CD14-positive monocyte (primary cell): ENCODE measurements around the gene ABLIM3. TPM values are rescaled to one million over a fixed set of nuclear protein-coding genes. Genes with fewer than 3 reads are reported as not detected.

ENCODE experiments used
- DNase-seq, 3 donors: peaks; one replicate each; pipeline ENCODE4 v3.0.0-alpha.2; 2011 to 2022
- H2AFZ ChIP-seq: 2 replicates; pipeline ENCODE4 v1.6.0; 2012; ENCODE audit warnings: mild to moderate bottlenecking, low read depth, low read length, inconsistent platforms; ENCODE audit not compliant: insufficient read depth, poor library complexity, severe bottlenecking
- H3K27ac ChIP-seq, 2 donors: 1 replicate in 1 of 2; 2 replicates in 1 of 2; pipeline ENCODE4 v1.5.1; 2012 to 2013; ENCODE audit warnings: low read length in 2 of 2, control low read depth in 1 of 2, inconsistent platforms in 1 of 2, low read depth in 1 of 2, mild to moderate bottlenecking in 1 of 2
- H3K27me3 ChIP-seq, 2 donors: one replicate each; pipeline versions ENCODE4 v1.6.0 to v1.6.1; 2011 to 2013; ENCODE audit warnings: low read length in 2 of 2; ENCODE audit not compliant: control insufficient read depth in 2 of 2, insufficient read depth in 2 of 2
- H3K36me3 ChIP-seq, 2 donors: replicated peaks in 1 of 2; 1 replicate in 1 of 2; 2 replicates in 1 of 2; pipeline versions ENCODE4 v1.5.1 to v1.6.1; 2012 to 2013; ENCODE audit warnings: low read length in 2 of 2, control low read depth in 1 of 2, inconsistent platforms in 1 of 2, mild to moderate bottlenecking in 1 of 2; ENCODE audit not compliant: insufficient read depth in 2 of 2, control insufficient read depth in 1 of 2
- H3K4me1 ChIP-seq, 2 donors: 1 replicate in 1 of 2; 2 replicates in 1 of 2; pipeline versions ENCODE4 v1.5.1 to v1.6.1; 2012 to 2013; ENCODE audit warnings: low read length in 2 of 2, control low read depth in 1 of 2, inconsistent platforms in 1 of 2, mild to moderate bottlenecking in 1 of 2, moderate library complexity in 1 of 2; ENCODE audit not compliant: insufficient read depth in 2 of 2, control insufficient read depth in 1 of 2
- H3K4me2 ChIP-seq: replicated peaks from 2 replicates; pipeline ENCODE3; 2012; ENCODE audit warnings: low read length, moderate library complexity, mild to moderate bottlenecking; ENCODE audit not compliant: poor library complexity, severe bottlenecking; ENCODE audit errors: extremely low read depth
- H3K4me3 ChIP-seq, 3 experiments: fragments of 200-600 bp in 1 of 3; sonication (generic) in 1 of 3; replicated peaks in 1 of 3; 1 replicate in 2 of 3; 2 replicates in 1 of 3; pipeline ENCODE4 v1.5.1; 2011 to 2013; ENCODE audit warnings: low read length in 3 of 3, mild to moderate bottlenecking in 3 of 3, control low read depth in 2 of 3, low read depth in 2 of 3, inconsistent platforms in 1 of 3, moderate library complexity in 1 of 3
- H3K79me2 ChIP-seq: 2 replicates; pipeline ENCODE4 v1.6.0; 2012; ENCODE audit warnings: mild to moderate bottlenecking, control low read depth, inconsistent platforms, low read length, moderate library complexity; ENCODE audit not compliant: insufficient read depth
- H3K9ac ChIP-seq: 2 replicates; pipeline ENCODE4 v1.6.0; 2017; ENCODE audit warnings: low read length, mild to moderate bottlenecking; ENCODE audit not compliant: insufficient read depth, poor library complexity, severe bottlenecking
- H3K9me3 ChIP-seq, 2 donors: replicated peaks in 1 of 2; 1 replicate in 1 of 2; 2 replicates in 1 of 2; pipeline versions ENCODE4 v1.5.1 to v1.6.1; 2012 to 2013; ENCODE audit warnings: low read length in 2 of 2, control low read depth in 1 of 2; ENCODE audit not compliant: control insufficient read depth in 1 of 2, insufficient read depth in 1 of 2
- H4K20me1 ChIP-seq: 2 replicates; pipeline ENCODE4 v1.6.0; 2012; ENCODE audit warnings: mild to moderate bottlenecking, low read length, control low read depth, moderate library complexity; ENCODE audit not compliant: insufficient read depth
- H3K27ac Mint-ChIP-seq, 7 donors: one replicate each; pipeline ENCODE4 v1.8.0; 2020; ENCODE audit warnings: mild to moderate bottlenecking in 7 of 7, mixed read lengths in 7 of 7, moderate library complexity in 6 of 7, inconsistent platforms in 2 of 7
- H3K27me3 Mint-ChIP-seq, 3 donors: one replicate each; pipeline ENCODE4 v1.8.0; 2021 to 2022; ENCODE audit warnings: low read depth in 3 of 3, mild to moderate bottlenecking in 3 of 3, mixed read lengths in 3 of 3, moderate library complexity in 3 of 3, inconsistent platforms in 1 of 3
- H3K36me3 Mint-ChIP-seq, 2 donors: one replicate each; pipeline ENCODE4 v1.8.0; 2020; ENCODE audit warnings: mixed read lengths in 2 of 2, inconsistent platforms in 1 of 2, mild to moderate bottlenecking in 1 of 2
- H3K4me1 Mint-ChIP-seq: one replicate; pipeline ENCODE4 v1.8.0; 2020; ENCODE audit warnings: mild to moderate bottlenecking, mixed read lengths
- H3K4me3 Mint-ChIP-seq, 2 donors: one replicate each; pipeline ENCODE4 v1.8.0; 2020; ENCODE audit warnings: mild to moderate bottlenecking in 2 of 2, mixed read lengths in 2 of 2, moderate library complexity in 1 of 2
- H3K9me3 Mint-ChIP-seq, 7 donors: one replicate each; pipeline ENCODE4 v1.8.0; 2020 to 2022; ENCODE audit warnings: mixed read lengths in 7 of 7, mild to moderate bottlenecking in 6 of 7, moderate library complexity in 6 of 7, inconsistent platforms in 2 of 7
- CTCF ChIP-seq: fragments of 200-600 bp; IDR thresholded peaks from one replicate; pipeline ENCODE4 v1.8.0; 2022; ENCODE audit warnings: antibody characterized with exemption, mild to moderate bottlenecking
- WGBS: methylation state at CpG from one replicate; pipeline ENCODE4 v1.1.5; 2013; ENCODE audit warnings: missing lambda C conversion rate; ENCODE audit not compliant: insufficient coverage; 5-methylcytosine and 5-hydroxymethylcytosine counted together
- intact Hi-C, 2 donors: fragments of 100-400 bp; cut with micrococcal nuclease; formaldehyde crosslinking; loops; one replicate each; pipeline versions ENCODE4 v1.15.0 to v1.15.1; 2023
- polyA plus RNA-seq, 3 donors: library from polyadenylated mRNA; depleted of rRNA in 1 of 3; unstranded in 2 of 3; stranded (reverse) in 1 of 3; fragments of 300-500 nt in 2 of 3; fragments of >200 nt in 1 of 3; fragmentation: Illumina TruSeq in 2 of 3; gene quantifications; 1 replicate in 2 of 3; 2 replicates in 1 of 3; pipeline ENCODE4 v1.2.3, GENCODE V29; 2012 to 2021

ABLIM3 gene
- polyA plus RNA-seq, 3 donors = 0.22 to 0.74 TPM; not detected in 1

- WGBS = 33% methylated on average over 1 of the region's 6 CpGs
- H3K9me3 Mint-ChIP-seq = no peaks in the 10 kb centered on the region
Observed at GRCh38 chr5:149229298-149229937, 88.1 kb downstream of the ABLIM3 start.

GRCh38 chr5:149235841-149236240 lies 94.5 kb downstream of the ABLIM3 start:
- H3K9ac ChIP-seq = no peak overlapping the region
- Mint-ChIP-seq H3K4me1 (peaks cover 10% of the 10 kb centered on the region), H3K27ac (no peak overlapping the region), H3K9me3 (peaks cover 0 to 2% (median 0%) of the 10 kb centered on the region in 7 donors), H3K36me3 (no peaks in the 10 kb centered on the region), H3K27me3 (peaks cover 3 to 21% (median 6%) of the 10 kb centered on the region in 3 donors), H3K4me3 (no peak overlapping the region)
- no peaks in the 10 kb centered on the region for H3K36me3 ChIP-seq
- no peaks in the 10 kb centered on the region for H4K20me1 ChIP-seq
- H3K4me1 ChIP-seq = peaks cover 7 to 12% of the 10 kb centered on the region in 2 donors
- TF ChIP-seq CTCF = no peak
- H3K4me3 ChIP-seq = no peak overlapping the region
- H2AFZ ChIP-seq = no peak overlapping the region
- H3K27ac ChIP-seq = no peak overlapping the region
- intact Hi-C loops = no loop called here
- no peak for DNase-seq
- H3K79me2 ChIP-seq = no peaks in the 10 kb centered on the region
- no peaks in the 10 kb centered on the region for H3K27me3 ChIP-seq
- H3K4me2 ChIP-seq = no peak overlapping the region
- H3K9me3 ChIP-seq = no peaks in the 10 kb centered on the region

More at GRCh38 chr5:149229298-149229937, 88.1 kb downstream of the ABLIM3 start:
- TF ChIP-seq CTCF = peak; percentile 14
- H3K4me2 ChIP-seq = no peak overlapping the region
- Mint-ChIP-seq H3K36me3 (no peaks in the 10 kb centered on the region), H3K27me3 (peaks cover 3 to 7% (median 4%) of the 10 kb centered on the region in 3 donors), H3K4me1 (peaks cover 8% of the 10 kb centered on the region), H3K4me3 (no peak overlapping the region), H3K27ac (no peak overlapping the region)
- H3K9me3 ChIP-seq = no peaks in the 10 kb centered on the region
- H3K79me2 ChIP-seq = no peaks in the 10 kb centered on the region
- no peaks in the 10 kb centered on the region for H4K20me1 ChIP-seq
- no peak overlapping the region for H3K27ac ChIP-seq
- DNase-seq = no peak
- H3K36me3 ChIP-seq = no peaks in the 10 kb centered on the region
- H3K9ac ChIP-seq = no peak overlapping the region
- no peaks in the 10 kb centered on the region for H3K27me3 ChIP-seq
- H3K4me1 ChIP-seq = peaks cover 0 to 7% of the 10 kb centered on the region in 2 donors
- no peak overlapping the region for H2AFZ ChIP-seq
- intact Hi-C loops = no loop called here
- no peak overlapping the region for H3K4me3 ChIP-seq
